Esophagus squamous epithelium (tissue), 4 donors: ENCODE measurements around the gene ST8SIA6.

Source experiments
- POLR2A ChIP-seq, 4 donors: fragments of 450-650 bp; IDR thresholded peaks; one replicate each; pipeline ENCODE4 v1.6.1; 2017; ENCODE audit warnings: antibody characterized with exemption in 4 of 4, mild to moderate bottlenecking in 4 of 4, moderate library complexity in 3 of 4
- TF ChIP-seq, protein P1 (sequence below), 6 experiments: fragments of 450-650 bp in 4 of 6; fragments of 200-600 bp in 2 of 6; sonication (generic) in 2 of 6; IDR thresholded peaks; one replicate each; pipeline ENCODE4 v1.5.1; 2016 to 2019; ENCODE audit warnings: antibody characterized with exemption in 6 of 6, mild to moderate bottlenecking in 4 of 6, moderate library complexity in 4 of 6

DNA sequence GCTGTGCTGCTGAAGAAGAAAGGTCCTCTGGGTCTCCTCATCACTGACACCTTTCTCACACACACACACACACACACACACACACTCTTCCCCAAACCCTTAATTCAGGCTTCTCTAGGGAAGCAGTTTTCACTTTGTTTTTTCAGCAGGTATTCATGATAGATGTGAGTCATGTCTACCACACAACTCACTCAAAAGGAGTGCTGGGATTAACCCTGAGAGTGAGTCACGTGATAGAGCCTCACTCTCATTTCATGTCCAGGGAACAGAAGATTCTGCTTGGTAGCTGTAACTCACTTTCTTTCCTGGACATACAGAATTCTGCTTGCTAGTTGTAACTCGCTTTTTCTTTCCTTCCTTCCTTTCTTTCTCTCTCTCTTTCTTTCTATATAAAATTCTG is 181.0 kb downstream of the ST8SIA6 start:
- TF ChIP-seq, protein P1, sequence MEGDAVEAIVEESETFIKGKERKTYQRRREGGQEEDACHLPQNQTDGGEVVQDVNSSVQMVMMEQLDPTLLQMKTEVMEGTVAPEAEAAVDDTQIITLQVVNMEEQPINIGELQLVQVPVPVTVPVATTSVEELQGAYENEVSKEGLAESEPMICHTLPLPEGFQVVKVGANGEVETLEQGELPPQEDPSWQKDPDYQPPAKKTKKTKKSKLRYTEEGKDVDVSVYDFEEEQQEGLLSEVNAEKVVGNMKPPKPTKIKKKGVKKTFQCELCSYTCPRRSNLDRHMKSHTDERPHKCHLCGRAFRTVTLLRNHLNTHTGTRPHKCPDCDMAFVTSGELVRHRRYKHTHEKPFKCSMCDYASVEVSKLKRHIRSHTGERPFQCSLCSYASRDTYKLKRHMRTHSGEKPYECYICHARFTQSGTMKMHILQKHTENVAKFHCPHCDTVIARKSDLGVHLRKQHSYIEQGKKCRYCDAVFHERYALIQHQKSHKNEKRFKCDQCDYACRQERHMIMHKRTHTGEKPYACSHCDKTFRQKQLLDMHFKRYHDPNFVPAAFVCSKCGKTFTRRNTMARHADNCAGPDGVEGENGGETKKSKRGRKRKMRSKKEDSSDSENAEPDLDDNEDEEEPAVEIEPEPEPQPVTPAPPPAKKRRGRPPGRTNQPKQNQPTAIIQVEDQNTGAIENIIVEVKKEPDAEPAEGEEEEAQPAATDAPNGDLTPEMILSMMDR (IDR thresholded peaks at IDR 0.05), result no peak
- no peak for TF ChIP-seq POLR2A (IDR thresholded peaks at IDR 0.05)
